ENCODE results near the gene EEPD1.

DNA sequence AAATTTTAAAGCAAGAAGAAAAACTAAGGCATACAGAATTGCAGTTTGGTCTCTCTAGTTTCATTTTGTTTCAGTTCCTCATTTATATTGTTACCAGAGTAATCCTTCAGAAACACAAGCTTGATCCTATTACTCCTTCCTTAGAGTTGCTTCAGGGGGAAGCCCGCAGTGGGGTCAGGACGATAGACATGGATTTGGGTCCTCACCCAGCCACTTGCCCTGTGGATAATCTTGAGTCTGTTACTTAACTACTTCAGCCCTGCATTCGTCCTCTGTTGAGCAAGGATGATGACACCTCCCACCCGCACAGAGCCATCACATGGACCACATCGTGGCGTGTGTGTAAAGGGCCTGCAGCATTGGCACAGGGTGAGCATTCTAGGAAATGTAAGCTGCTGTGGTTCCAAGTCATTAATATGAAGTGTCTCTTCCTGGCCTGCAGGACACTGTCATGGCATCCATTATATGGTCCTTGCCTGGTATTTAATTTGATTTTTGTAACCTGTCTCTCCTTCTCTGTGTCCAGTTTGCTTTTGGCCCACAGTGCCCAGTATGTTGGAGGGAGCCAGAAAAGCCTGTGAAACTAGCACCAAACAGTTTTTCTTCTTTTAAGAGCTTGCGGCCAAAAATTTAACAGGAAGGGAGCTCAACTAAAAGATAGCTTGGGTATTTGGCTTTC, 111.2 kb downstream of the EEPD1 start:
- TF ChIP-seq YY1 (IDR thresholded peaks at IDR 0.05; ENCODE audit: insufficient read depth, insufficient read length) (no peak), SUZ12 (IDR thresholded peaks at IDR 0.05; ENCODE audit: extremely low read depth, insufficient read depth, insufficient read length) (no peak), ZNF274 (IDR thresholded peaks at IDR 0.05; ENCODE audit: low read depth, low read length) (no peak)
